SK-N-SH treated with all-trans-retinoic acid at 6 μM for 48 hours (cell line): ENCODE results near the gene IFT52.

ENCODE experiments used
- ATAC-seq: fragments of 200-7000 bp; cut with Tn5 transposase; 3 replicates; pipeline ENCODE4 v1.9.1; 2020; ENCODE audit warnings: mild to moderate bottlenecking, moderate library complexity
- ARNTL ChIP-seq: fragments of 450-650 bp; formaldehyde crosslinking; IDR thresholded peaks from 2 replicates; pipeline ENCODE4 v1.5.0; 2020; ENCODE audit warnings: low read depth, mild to moderate bottlenecking, moderate library complexity, borderline replicate concordance
- BACH2 ChIP-seq: fragments of 250-450 bp; sonication (Bioruptor Pico); IDR thresholded peaks from 2 replicates; pipeline ENCODE4 v1.9.0; 2021; ENCODE audit warnings: mild to moderate bottlenecking, borderline replicate concordance
- CREB5 ChIP-seq: fragments of 250-450 bp; sonication (Bioruptor Pico); IDR thresholded peaks from 2 replicates; pipeline ENCODE4 v1.5.1; 2020; ENCODE audit warnings: low read depth, mild to moderate bottlenecking, moderate library complexity
- CSDC2 ChIP-seq: fragments of 250-450 bp; sonication (Bioruptor Pico); IDR thresholded peaks from 2 replicates; pipeline ENCODE4 v1.5.0; 2020; ENCODE audit warnings: mild to moderate bottlenecking, moderate library complexity
- ESRRG ChIP-seq: fragments of 250-450 bp; sonication (Bioruptor Pico); IDR thresholded peaks from 2 replicates; pipeline ENCODE4 v1.6.1; 2021; ENCODE audit warnings: mild to moderate bottlenecking
- GLIS3 ChIP-seq: fragments of 250-450 bp; sonication (Bioruptor Pico); IDR thresholded peaks from 2 replicates; pipeline ENCODE4 v1.5.0; 2020; ENCODE audit warnings: mild to moderate bottlenecking, moderate library complexity
- ISL1 ChIP-seq: fragments of 250-450 bp; sonication (Bioruptor Pico); IDR thresholded peaks from 2 replicates; pipeline ENCODE4 v2.1.2; 2022; ENCODE audit warnings: mild to moderate bottlenecking, moderate library complexity
- OSR1 ChIP-seq: fragments of 250-450 bp; sonication (Bioruptor Pico); IDR thresholded peaks from 2 replicates; pipeline ENCODE4 v1.8.0; 2022; ENCODE audit warnings: moderate library complexity, mild to moderate bottlenecking, inconsistent platforms
- PATZ1 ChIP-seq: fragments of 250-450 bp; sonication (Bioruptor Pico); IDR thresholded peaks from 2 replicates; pipeline ENCODE4 v1.8.0; 2020; ENCODE audit warnings: mild to moderate bottlenecking, moderate library complexity, borderline replicate concordance
- POU6F1 ChIP-seq: fragments of 250-450 bp; sonication (Bioruptor Pico); IDR thresholded peaks from 2 replicates; pipeline ENCODE4 v1.8.0; 2021; ENCODE audit warnings: low read depth, mild to moderate bottlenecking, moderate library complexity, borderline replicate concordance
- PPARA ChIP-seq: fragments of 250-450 bp; sonication (Bioruptor Pico); IDR thresholded peaks from 2 replicates; pipeline ENCODE4 v1.5.0; 2020; ENCODE audit warnings: mild to moderate bottlenecking, borderline replicate concordance
- RARB ChIP-seq: fragments of 250-450 bp; sonication (Bioruptor Pico); IDR thresholded peaks from 2 replicates; pipeline ENCODE4 v1.8.0; 2021; ENCODE audit warnings: mild to moderate bottlenecking, moderate library complexity
- SNAI2 ChIP-seq: fragments of 250-450 bp; sonication (Bioruptor Pico); IDR thresholded peaks from 2 replicates; pipeline ENCODE4 v1.5.0; 2020; ENCODE audit warnings: mild to moderate bottlenecking, moderate library complexity
- TOX ChIP-seq: fragments of 250-450 bp; sonication (Bioruptor Pico); IDR thresholded peaks from 2 replicates; pipeline ENCODE4 v1.8.0; 2021; ENCODE audit warnings: mild to moderate bottlenecking, moderate library complexity, borderline replicate concordance
- ZC3H10 ChIP-seq: fragments of 250-450 bp; sonication (Bioruptor Pico); IDR thresholded peaks from 2 replicates; pipeline ENCODE4 v1.5.1; 2021; ENCODE audit warnings: mild to moderate bottlenecking, moderate library complexity
- ZFP3 ChIP-seq: fragments of 250-450 bp; sonication (Bioruptor Pico); IDR thresholded peaks from 2 replicates; pipeline ENCODE4 v1.5.0; 2020; ENCODE audit warnings: mild to moderate bottlenecking, moderate library complexity
- ZFP30 ChIP-seq: fragments of 450-650 bp; formaldehyde crosslinking; IDR thresholded peaks from 2 replicates; pipeline ENCODE4 v1.5.0; 2022; ENCODE audit warnings: mild to moderate bottlenecking, moderate library complexity
- ZNF565 ChIP-seq: fragments of 450-650 bp; formaldehyde crosslinking; conservative IDR thresholded peaks from 2 replicates; pipeline ENCODE4 v1.5.0; 2020; ENCODE audit warnings: low read depth, mild to moderate bottlenecking, moderate library complexity
- ZNF70 ChIP-seq: fragments of 450-650 bp; formaldehyde crosslinking; IDR thresholded peaks from 2 replicates; pipeline ENCODE4 v1.5.0; 2020; ENCODE audit warnings: mild to moderate bottlenecking, moderate library complexity
- TF ChIP-seq, protein P1 (sequence below): fragments of 250-450 bp; sonication (Bioruptor Pico); IDR thresholded peaks from 2 replicates; pipeline ENCODE4 v1.5.1; 2021; ENCODE audit warnings: mild to moderate bottlenecking, moderate library complexity
- TF ChIP-seq, protein P2 (sequence below): fragments of 250-450 bp; sonication (Bioruptor Pico); IDR thresholded peaks from 2 replicates; pipeline ENCODE4 v1.5.0; 2020; ENCODE audit warnings: mild to moderate bottlenecking, moderate library complexity

The IFT52 gene

GRCh38 chr20:43631598-43631997 lies 40.9 kb downstream of the IFT52 start:
- no peak for ATAC-seq
- TF ChIP-seq ARNTL (CRISPR knock-in tag), result no peak

DNA sequence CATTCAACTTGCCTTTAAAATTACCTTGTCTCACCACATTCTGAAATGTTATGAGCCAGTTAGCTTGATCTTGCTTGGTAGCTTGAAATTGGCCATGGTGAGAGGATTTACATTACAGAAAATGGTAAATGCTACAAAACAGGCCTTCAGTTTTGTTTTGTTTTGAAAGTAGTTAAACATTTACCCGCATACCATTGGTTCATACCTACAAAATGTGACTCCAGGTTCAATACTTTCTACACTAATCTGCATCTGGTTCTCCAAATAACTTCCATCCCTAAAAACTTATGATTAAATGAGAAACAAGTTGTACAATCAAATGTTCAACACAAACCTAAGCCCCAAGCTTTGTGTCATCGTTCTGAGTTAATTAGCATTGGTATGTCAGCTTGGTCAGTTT lies 45.7 kb downstream of the IFT52 start:
- ATAC-seq, result no peak
- TF ChIP-seq, protein P1, sequence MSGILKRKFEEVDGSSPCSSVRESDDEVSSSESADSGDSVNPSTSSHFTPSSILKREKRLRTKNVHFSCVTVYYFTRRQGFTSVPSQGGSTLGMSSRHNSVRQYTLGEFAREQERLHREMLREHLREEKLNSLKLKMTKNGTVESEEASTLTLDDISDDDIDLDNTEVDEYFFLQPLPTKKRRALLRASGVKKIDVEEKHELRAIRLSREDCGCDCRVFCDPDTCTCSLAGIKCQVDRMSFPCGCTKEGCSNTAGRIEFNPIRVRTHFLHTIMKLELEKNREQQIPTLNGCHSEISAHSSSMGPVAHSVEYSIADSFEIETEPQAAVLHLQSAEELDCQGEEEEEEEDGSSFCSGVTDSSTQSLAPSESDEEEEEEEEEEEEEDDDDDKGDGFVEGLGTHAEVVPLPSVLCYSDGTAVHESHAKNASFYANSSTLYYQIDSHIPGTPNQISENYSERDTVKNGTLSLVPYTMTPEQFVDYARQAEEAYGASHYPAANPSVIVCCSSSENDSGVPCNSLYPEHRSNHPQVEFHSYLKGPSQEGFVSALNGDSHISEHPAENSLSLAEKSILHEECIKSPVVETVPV, result no peak
- TF ChIP-seq ISL1 (CRISPR knock-in tag) (no peak), GLIS3 (no peak), CREB5 (CRISPR knock-in tag) (no peak), ZC3H10 (no peak), POU6F1 (CRISPR knock-in tag) (no peak), ESRRG (CRISPR knock-in tag) (no peak), SNAI2 (CRISPR knock-in tag) (no peak), ARNTL (CRISPR knock-in tag) (no peak), ZNF70 (CRISPR knock-in tag) (no peak), TOX (CRISPR knock-in tag) (no peak), ZNF565 (CRISPR knock-in tag) (no peak), PATZ1 (CRISPR knock-in tag) (no peak), ZFP30 (CRISPR knock-in tag) (no peak), CSDC2 (CRISPR knock-in tag) (no peak), BACH2 (CRISPR knock-in tag) (no peak), PPARA (CRISPR knock-in tag) (no peak), ZFP3 (CRISPR knock-in tag) (no peak)
- TF ChIP-seq, all 23 proteins: peak for 0

DNA sequence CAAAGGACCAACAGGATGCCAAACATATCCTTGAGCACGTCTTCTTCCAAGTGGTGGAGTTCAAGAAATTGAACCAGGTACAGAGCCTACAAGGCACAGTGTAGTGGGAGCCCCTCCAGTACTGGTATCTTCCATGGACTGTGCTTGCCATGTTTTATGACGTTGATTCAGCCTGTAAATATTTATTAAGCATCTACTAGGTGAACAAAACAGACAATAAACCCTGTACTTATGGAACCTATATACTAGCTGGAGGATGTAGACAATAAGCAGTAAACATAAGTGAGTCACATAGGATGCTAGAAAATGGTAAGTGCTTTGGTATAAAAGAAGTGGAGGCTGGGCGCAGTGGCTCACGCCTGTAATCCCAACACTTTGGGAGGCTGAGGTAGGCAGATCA lies 51.8 kb downstream of the IFT52 start:
- TF ChIP-seq ZC3H10 (no peak), RARB (CRISPR knock-in tag) (no peak), OSR1 (CRISPR knock-in tag) (no peak), ESRRG (CRISPR knock-in tag) (no peak), BACH2 (CRISPR knock-in tag) (no peak), PATZ1 (CRISPR knock-in tag) (no peak), ZFP30 (CRISPR knock-in tag) (no peak)
- TF ChIP-seq, protein P2, sequence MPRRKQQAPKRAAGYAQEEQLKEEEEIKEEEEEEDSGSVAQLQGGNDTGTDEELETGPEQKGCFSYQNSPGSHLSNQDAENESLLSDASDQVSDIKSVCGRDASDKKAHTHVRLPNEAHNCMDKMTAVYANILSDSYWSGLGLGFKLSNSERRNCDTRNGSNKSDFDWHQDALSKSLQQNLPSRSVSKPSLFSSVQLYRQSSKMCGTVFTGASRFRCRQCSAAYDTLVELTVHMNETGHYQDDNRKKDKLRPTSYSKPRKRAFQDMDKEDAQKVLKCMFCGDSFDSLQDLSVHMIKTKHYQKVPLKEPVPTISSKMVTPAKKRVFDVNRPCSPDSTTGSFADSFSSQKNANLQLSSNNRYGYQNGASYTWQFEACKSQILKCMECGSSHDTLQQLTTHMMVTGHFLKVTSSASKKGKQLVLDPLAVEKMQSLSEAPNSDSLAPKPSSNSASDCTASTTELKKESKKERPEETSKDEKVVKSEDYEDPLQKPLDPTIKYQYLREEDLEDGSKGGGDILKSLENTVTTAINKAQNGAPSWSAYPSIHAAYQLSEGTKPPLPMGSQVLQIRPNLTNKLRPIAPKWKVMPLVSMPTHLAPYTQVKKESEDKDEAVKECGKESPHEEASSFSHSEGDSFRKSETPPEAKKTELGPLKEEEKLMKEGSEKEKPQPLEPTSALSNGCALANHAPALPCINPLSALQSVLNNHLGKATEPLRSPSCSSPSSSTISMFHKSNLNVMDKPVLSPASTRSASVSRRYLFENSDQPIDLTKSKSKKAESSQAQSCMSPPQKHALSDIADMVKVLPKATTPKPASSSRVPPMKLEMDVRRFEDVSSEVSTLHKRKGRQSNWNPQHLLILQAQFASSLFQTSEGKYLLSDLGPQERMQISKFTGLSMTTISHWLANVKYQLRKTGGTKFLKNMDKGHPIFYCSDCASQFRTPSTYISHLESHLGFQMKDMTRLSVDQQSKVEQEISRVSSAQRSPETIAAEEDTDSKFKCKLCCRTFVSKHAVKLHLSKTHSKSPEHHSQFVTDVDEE (CRISPR knock-in tag), result no peak
- TF ChIP-seq, all 23 proteins: peak for 0
- no peak for ATAC-seq
